Measurements from ENCODE around the gene TMEM126A.

Gene TMEM126A

GRCh38 chr11:85661972-85662664 lies 14.4 kb downstream of the TMEM126A start:
- DNase-seq (ENCODE audit: low read depth): peak; percentile 61
- peak overlapping the region; percentile 85 for H3K4me3 ChIP-seq (ENCODE audit: control insufficient read depth, low read depth, low read length)
- TF ChIP-seq CTCF (conservative IDR thresholded peaks at IDR 0.05; ENCODE audit: control insufficient read depth, insufficient read depth, low read depth, low read length): no peak

- DNase-seq (ENCODE audit: low read depth): no peak
Observed at GRCh38 chr11:85663080-85663752, 15.4 kb downstream of the TMEM126A start.

GRCh38 chr11:85663753-85664614 lies 16.2 kb downstream of the TMEM126A start:
- peak overlapping the region; percentile 85 for H3K4me3 ChIP-seq (ENCODE audit: control insufficient read depth, low read depth, low read length)
- peak; percentile 32 for TF ChIP-seq CTCF (conservative IDR thresholded peaks at IDR 0.05; ENCODE audit: control insufficient read depth, insufficient read depth, low read depth, low read length)
- peak; percentile 54 for DNase-seq (ENCODE audit: low read depth)

More at GRCh38 chr11:85663080-85663752, 15.4 kb downstream of the TMEM126A start:
- TF ChIP-seq CTCF (conservative IDR thresholded peaks at IDR 0.05; ENCODE audit: control insufficient read depth, insufficient read depth, low read depth, low read length): no peak
- peak overlapping the region; percentile 85 for H3K4me3 ChIP-seq (ENCODE audit: control insufficient read depth, low read depth, low read length)

GRCh38 chr11:85664615-85665481 lies 17.1 kb downstream of the TMEM126A start, which contains the start of gene CREBZF:
CREBZF (minus strand) TSS chr11:85665129; CDS start chr11:85664875, 254 bp downstream.
- H3K4me3 ChIP-seq (ENCODE audit: control insufficient read depth, low read depth, low read length): peak within 1 kb of the TSS; percentile 85
- no peak for TF ChIP-seq CTCF (conservative IDR thresholded peaks at IDR 0.05; ENCODE audit: control insufficient read depth, insufficient read depth, low read depth, low read length)

GRCh38 chr11:85665733-85666132 lies 18.0 kb downstream of the TMEM126A start:
- no peak for TF ChIP-seq CTCF (conservative IDR thresholded peaks at IDR 0.05; ENCODE audit: control insufficient read depth, insufficient read depth, low read depth, low read length)
- no peak overlapping the region for H3K4me3 ChIP-seq (ENCODE audit: control insufficient read depth, low read depth, low read length)

More at GRCh38 chr11:85664615-85665481, 17.1 kb downstream of the TMEM126A start, which contains the start of gene CREBZF:
- peak; percentile 94 for DNase-seq (ENCODE audit: low read depth)

More at GRCh38 chr11:85665733-85666132, 18.0 kb downstream of the TMEM126A start:
- DNase-seq (ENCODE audit: low read depth): peak; percentile 44

All from fibroblast of mammary gland (primary cell).